Vagina (tissue), 2 donors: ENCODE data around the gene C9orf43.

Source experiments
- POLR2A ChIP-seq, 2 donors: fragments of 450-650 bp; IDR thresholded peaks; one replicate each; pipeline ENCODE4 v1.6.1; 2017; ENCODE audit warnings: antibody characterized with exemption in 2 of 2, mild to moderate bottlenecking in 2 of 2, moderate library complexity in 2 of 2
- TF ChIP-seq, protein P1 (sequence below), 3 experiments: fragments of 450-650 bp in 2 of 3; fragments of 200-600 bp in 1 of 3; sonication (generic) in 1 of 3; IDR thresholded peaks; one replicate each; pipeline ENCODE4 v1.5.1; 2017 to 2019; ENCODE audit warnings: antibody characterized with exemption in 3 of 3, mild to moderate bottlenecking in 2 of 3, moderate library complexity in 2 of 3

DNA sequence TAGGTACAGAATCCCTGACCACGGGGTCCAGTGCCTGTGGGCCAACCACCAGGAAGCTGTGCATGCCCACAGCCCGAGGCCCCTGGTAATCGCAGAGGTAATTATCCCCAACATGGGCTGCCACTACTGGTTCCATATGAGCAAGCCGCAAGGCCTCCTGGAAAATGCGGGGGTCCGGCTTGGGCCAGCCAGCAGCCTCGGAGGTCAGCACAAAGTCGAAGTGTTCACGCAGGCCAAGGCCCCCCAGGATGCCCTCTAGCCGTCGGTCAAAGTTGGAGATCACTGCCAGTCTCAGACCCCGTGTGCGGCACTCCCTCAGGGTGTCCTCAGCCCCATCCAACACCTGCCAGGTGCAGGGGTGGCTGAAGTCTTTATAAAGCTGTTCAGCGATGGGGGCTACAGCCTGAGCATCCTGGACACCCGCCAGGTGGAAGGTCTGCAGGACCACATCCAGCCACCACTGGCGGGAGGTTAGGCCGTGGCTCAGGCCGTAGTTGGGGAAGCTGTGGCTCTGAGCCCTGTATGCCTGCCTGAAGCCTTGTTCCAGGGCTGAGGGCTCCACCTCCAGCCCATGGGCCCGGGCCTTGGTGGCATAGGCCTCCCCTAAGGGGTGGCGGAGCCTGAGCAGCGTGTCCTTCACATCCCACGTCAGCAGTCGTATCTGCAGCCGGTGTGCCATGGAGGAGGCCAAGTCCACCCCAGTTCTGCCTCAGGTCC is 36.7 kb upstream of the C9orf43 start:
- TF ChIP-seq, protein P1, sequence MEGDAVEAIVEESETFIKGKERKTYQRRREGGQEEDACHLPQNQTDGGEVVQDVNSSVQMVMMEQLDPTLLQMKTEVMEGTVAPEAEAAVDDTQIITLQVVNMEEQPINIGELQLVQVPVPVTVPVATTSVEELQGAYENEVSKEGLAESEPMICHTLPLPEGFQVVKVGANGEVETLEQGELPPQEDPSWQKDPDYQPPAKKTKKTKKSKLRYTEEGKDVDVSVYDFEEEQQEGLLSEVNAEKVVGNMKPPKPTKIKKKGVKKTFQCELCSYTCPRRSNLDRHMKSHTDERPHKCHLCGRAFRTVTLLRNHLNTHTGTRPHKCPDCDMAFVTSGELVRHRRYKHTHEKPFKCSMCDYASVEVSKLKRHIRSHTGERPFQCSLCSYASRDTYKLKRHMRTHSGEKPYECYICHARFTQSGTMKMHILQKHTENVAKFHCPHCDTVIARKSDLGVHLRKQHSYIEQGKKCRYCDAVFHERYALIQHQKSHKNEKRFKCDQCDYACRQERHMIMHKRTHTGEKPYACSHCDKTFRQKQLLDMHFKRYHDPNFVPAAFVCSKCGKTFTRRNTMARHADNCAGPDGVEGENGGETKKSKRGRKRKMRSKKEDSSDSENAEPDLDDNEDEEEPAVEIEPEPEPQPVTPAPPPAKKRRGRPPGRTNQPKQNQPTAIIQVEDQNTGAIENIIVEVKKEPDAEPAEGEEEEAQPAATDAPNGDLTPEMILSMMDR (IDR thresholded peaks at IDR 0.05): no peak
- no peak for TF ChIP-seq POLR2A (IDR thresholded peaks at IDR 0.05)
